ENCODE results near the gene DLG3.

GRCh38 chrX:70480660-70481018 is 36.0 kb downstream of the DLG3 start:
- TF ChIP-seq BHLHE40 (IDR thresholded peaks at IDR 0.05; ENCODE audit: borderline replicate concordance) (no peak), ELF4 (IDR thresholded peaks at IDR 0.05) (no peak), LEF1 (IDR thresholded peaks at IDR 0.05; ENCODE audit: borderline replicate concordance) (no peak), NFRKB (IDR thresholded peaks at IDR 0.05) (no peak), ARNT (IDR thresholded peaks at IDR 0.05) (no peak), FOXK2 (IDR thresholded peaks at IDR 0.05) (no peak), CTBP1 (IDR thresholded peaks at IDR 0.05; ENCODE audit: borderline replicate concordance) (no peak), SP1 (IDR thresholded peaks at IDR 0.05) (no peak), FOXM1 (IDR thresholded peaks at IDR 0.05; ENCODE audit: borderline replicate concordance) (no peak), TARDBP (IDR thresholded peaks at IDR 0.05) (no peak), FOXA1 (IDR thresholded peaks at IDR 0.05) (no peak)
